HG03460 (cell line): ENCODE results near the gene DTWD2.

Experiments
- ATAC-seq: cut with Tn5 transposase; IDR thresholded peaks from one replicate; pipeline ENCODE4 v1.9.1; 2021; ENCODE audit not compliant: unreplicated experiment

Gene DTWD2

GRCh38 chr5:118789366-118789765 is 199.0 kb downstream of the DTWD2 start:
- no peak for ATAC-seq

GRCh38 chr5:118788351-118788750 is 200.0 kb downstream of the DTWD2 start:
- ATAC-seq, result no peak
